HCT116 (cell line): ENCODE results near the gene ZNF302. TPM values are rescaled to one million over a fixed set of nuclear protein-coding genes. Genes with fewer than 3 reads are reported as not detected.
A peak's percentile ranks its signal among the peaks of the same experiment; 100 is the strongest.

ENCODE experiments used
- ATAC-seq: fragments of 200-7000 bp; cut with Tn5 transposase; 2 replicates; pipeline ENCODE4 v1.9.1; 2020; ENCODE audit warnings: mild to moderate bottlenecking, moderate library complexity
- BruUV-seq: library from RNA; stranded (reverse); fragments of 400-500 nt; replicated peaks from 2 replicates; lab custom pipeline; 2021; lab: Mats Ljungman, UMichigan
- CTCF ChIA-PET: fragments of 300-600 bp; sonication (Branson Sonifier 250); formaldehyde crosslinking; loops from one replicate; lab custom pipeline; 2021; ENCODE audit warnings: antibody characterized with exemption; lab: Charles Lee
- POLR2A ChIA-PET: fragments of 300-600, 350-600 bp; sonication (Branson Sonifier 250); formaldehyde crosslinking; loops from one replicate; lab custom pipeline; 2021; ENCODE audit warnings: antibody characterized with exemption; lab: Charles Lee
- RAD21 ChIA-PET, 2 experiments: fragments of 300-600 bp; sonication (Branson Sonifier 250); formaldehyde crosslinking; loops; one replicate each; lab custom pipeline; 2023; ENCODE audit warnings: low total read pairs in 2 of 2; ENCODE audit not compliant: uncharacterized antibody in 2 of 2, unreplicated experiment in 2 of 2, low non-redundant PET in 1 of 2; lab: Charles Lee
- DNase-seq: peaks from one replicate; pipeline ENCODE4 v3.0.0-alpha.2; 2010; ENCODE audit warnings: low read depth, low spot score
- H2AFZ ChIP-seq: fragments of 200-600 bp; shearing (Covaris generic), sonication (generic); 2 replicates; pipeline ENCODE4 v1.6.1; 2017; ENCODE audit warnings: low read depth, mixed run types, mixed read lengths, antibody characterized with exemption, low read length; ENCODE audit not compliant: poor library complexity, severe bottlenecking
- H3K27ac ChIP-seq: 2 replicates; pipeline ENCODE4 v1.5.1; 2012; ENCODE audit warnings: low read depth, low read length
- H3K27me3 ChIP-seq: fragments of 200-600 bp; sonication (generic); 2 replicates; pipeline ENCODE4 v1.6.1; 2016; ENCODE audit warnings: mixed run types, low read length, mixed read lengths; ENCODE audit not compliant: insufficient read depth
- H3K36me3 ChIP-seq, 2 experiments: fragments of 200-500 bp in 1 of 2; fragments of 200-600 bp in 1 of 2; sonication (Bioruptor generic) in 1 of 2; sonication (generic) in 1 of 2; 2 replicates each; pipeline versions ENCODE4 v1.5.1 to v1.6.1; 2014 to 2016; ENCODE audit warnings: low read length in 2 of 2, inconsistent platforms in 1 of 2, mixed read lengths in 1 of 2, mixed run types in 1 of 2; ENCODE audit not compliant: insufficient read depth in 2 of 2, control insufficient read depth in 1 of 2
- H3K4me1 ChIP-seq, 2 experiments: fragments of 200-600 bp in 1 of 2; sonication (generic) in 1 of 2; 2 replicates each; pipeline versions ENCODE4 v1.5.1 to v1.6.1; 2012 to 2017; ENCODE audit warnings: low read length in 2 of 2, inconsistent platforms in 1 of 2, mild to moderate bottlenecking in 1 of 2, mixed read lengths in 1 of 2, mixed run types in 1 of 2, moderate library complexity in 1 of 2; ENCODE audit not compliant: insufficient read depth in 2 of 2, control insufficient read depth in 1 of 2
- H3K4me2 ChIP-seq: fragments of 200-600 bp; sonication (generic); 2 replicates; pipeline ENCODE4 v1.6.1; 2017; ENCODE audit warnings: mixed run types, low read length, mixed read lengths
- H3K4me3 ChIP-seq, 2 experiments: fragments of 200-600 bp in 1 of 2; sonication (generic) in 1 of 2; replicated peaks in 1 of 2; 2 replicates each; pipeline ENCODE4 v1.5.1; 2011 to 2016; ENCODE audit warnings: low read length in 2 of 2, control low read depth in 1 of 2, low read depth in 1 of 2, mild to moderate bottlenecking in 1 of 2, mixed read lengths in 1 of 2, mixed run types in 1 of 2
- H3K79me2 ChIP-seq: fragments of 200-600 bp; sonication (generic); 2 replicates; pipeline ENCODE4 v1.6.1; 2017; ENCODE audit warnings: mild to moderate bottlenecking, mixed run types, low read length, moderate library complexity, mixed read lengths; ENCODE audit not compliant: insufficient read depth
- H3K9ac ChIP-seq: fragments of 200-600 bp; sonication (generic); 2 replicates; pipeline ENCODE4 v1.6.1; 2016; ENCODE audit warnings: low read length, mixed read lengths
- H3K9me2 ChIP-seq: fragments of 200-600 bp; sonication (generic), shearing (Covaris generic); 2 replicates; pipeline ENCODE4 v1.6.1; 2017; ENCODE audit warnings: mixed run types, mild to moderate bottlenecking, moderate library complexity; ENCODE audit not compliant: insufficient read depth
- H3K9me3 ChIP-seq, 2 experiments: fragments of 200-500 bp in 1 of 2; fragments of 200-600 bp in 1 of 2; sonication (Bioruptor generic) in 1 of 2; sonication (generic) in 1 of 2; 2 replicates each; pipeline ENCODE4 v1.6.1; 2014 to 2017; ENCODE audit warnings: low read length in 2 of 2, mixed read lengths in 2 of 2, inconsistent platforms in 1 of 2, low read depth in 1 of 2, mild to moderate bottlenecking in 1 of 2, mixed run types in 1 of 2, moderate library complexity in 1 of 2; ENCODE audit not compliant: control insufficient read depth in 1 of 2, insufficient read depth in 1 of 2
- H4K20me1 ChIP-seq: fragments of 200-600 bp; sonication (generic), shearing (Covaris generic); 2 replicates; pipeline ENCODE4 v1.6.1; 2017; ENCODE audit warnings: mixed run types, mild to moderate bottlenecking, moderate library complexity; ENCODE audit not compliant: insufficient read depth
- ATF3 ChIP-seq: IDR thresholded peaks from 2 replicates; pipeline ENCODE4 v1.6.1; 2012
- CBX3 ChIP-seq: IDR thresholded peaks from 2 replicates; pipeline ENCODE4 v1.6.1; 2012; ENCODE audit warnings: low read depth
- CEBPB ChIP-seq: IDR thresholded peaks from 2 replicates; pipeline ENCODE4 v1.6.1; 2012; ENCODE audit warnings: low read depth
- EGR1 ChIP-seq: IDR thresholded peaks from 2 replicates; pipeline ENCODE4 v1.6.1; 2012; ENCODE audit warnings: low read depth
- EZH2 ChIP-seq: fragments of 200-600 bp; sonication (generic); IDR thresholded peaks from 2 replicates; pipeline ENCODE4 v1.6.1; 2017; ENCODE audit warnings: antibody characterized with exemption, mixed run types
- FOSL1 ChIP-seq: IDR thresholded peaks from 2 replicates; pipeline ENCODE4 v1.6.1; 2012; ENCODE audit warnings: low read depth
- MAX ChIP-seq: IDR thresholded peaks from 2 replicates; pipeline ENCODE4 v1.6.1; 2012
- POLR2A ChIP-seq: IDR thresholded peaks from 2 replicates; pipeline ENCODE4 v1.7.0; 2011; ENCODE audit warnings: borderline replicate concordance; ENCODE audit not compliant: insufficient read depth, insufficient read length; ENCODE audit errors: extremely low read depth
- RAD21 ChIP-seq: IDR thresholded peaks from 2 replicates; pipeline ENCODE4 v1.6.1; 2012; ENCODE audit warnings: low read depth, mild to moderate bottlenecking
- REST ChIP-seq: IDR thresholded peaks from 2 replicates; pipeline ENCODE4 v1.6.1; 2012; ENCODE audit warnings: low read depth
- SIN3A ChIP-seq: IDR thresholded peaks from 2 replicates; pipeline ENCODE4 v1.6.1; 2012; ENCODE audit warnings: low read depth
- SP1 ChIP-seq: IDR thresholded peaks from 2 replicates; pipeline ENCODE4 v1.6.1; 2012; ENCODE audit warnings: low read depth
- TCF7L2 ChIP-seq: IDR thresholded peaks from 2 replicates; pipeline ENCODE4 v1.7.0; 2011; ENCODE audit warnings: borderline replicate concordance, inconsistent platforms; ENCODE audit not compliant: insufficient read depth, insufficient read length; ENCODE audit errors: extremely low read depth
- YY1 ChIP-seq: IDR thresholded peaks from 2 replicates; pipeline ENCODE4 v1.6.1; 2011; ENCODE audit warnings: low read length, low read depth, moderate library complexity, mild to moderate bottlenecking; ENCODE audit not compliant: insufficient replicate concordance; ENCODE audit errors: extremely low read depth
- ZBTB33 ChIP-seq: IDR thresholded peaks from 2 replicates; pipeline ENCODE4 v1.6.1; 2011; ENCODE audit warnings: mild to moderate bottlenecking, low read length, moderate library complexity; ENCODE audit not compliant: insufficient replicate concordance; ENCODE audit errors: extremely low read depth
- intact Hi-C: fragments of 100-400 bp; cut with micrococcal nuclease; formaldehyde crosslinking; loops from 2 replicates; pipeline ENCODE4 v1.10.0; 2022
- total RNA-seq: library from RNA; stranded (reverse); gene quantifications from one replicate; pipeline ENCODE4 v1.2.1, GENCODE V29; 2021; ENCODE audit not compliant: unreplicated experiment

Gene ZNF302
- total RNA-seq, 1 experiment from 2014 or later, result 9.9 TPM

GRCh38 chr19:34692549-34692948, 15.1 kb downstream of the ZNF302 start:
- Histone ChIP-seq H3K9me3 (no peaks in the 10 kb centered on the region; a peak in 1 of 4 replicates), H3K4me1 (peaks cover 0 to 4% of the 10 kb centered on the region in 2 experiments; a peak in 2 of 4 replicates), H3K9ac (no peak overlapping the region), H3K9me2 (no peaks in the 10 kb centered on the region), H3K27me3 (no peaks in the 10 kb centered on the region), H3K4me3 (no peak overlapping the region), H3K36me3 (no peaks in the 10 kb centered on the region), H3K79me2 (no peaks in the 10 kb centered on the region), H3K4me2 (no peak overlapping the region), H4K20me1 (no peaks in the 10 kb centered on the region), H3K27ac (no peak overlapping the region), H2AFZ (no peak overlapping the region)
- CTCF ChIA-PET, result no interaction called here
- POLR2A ChIA-PET, result no interaction called here
- BruUV-seq, result no TSS peak
- DNase-seq (no peak), ATAC-seq (no peak)
- intact Hi-C loops, result no loop called here
- RAD21 ChIA-PET, result no interaction called here
- TF ChIP-seq SP1 (peak; percentile 11; the same call in 1 of the 2 replicates), EGR1 (peak; percentile 66; the same call in 1 of the 2 replicates), RAD21 (no peak), SIN3A (0 out of 2 replicates have a peak, but pooled peaks have one; percentile 25), CBX3 (no peak), POLR2A (no peak), CEBPB (no peak)

GRCh38 chr19:34707661-34708060, 30.2 kb downstream of the ZNF302 start:
- Histone ChIP-seq H3K36me3 (no peaks in the 10 kb centered on the region), H3K9me2 (no peaks in the 10 kb centered on the region), H3K4me3 (no peak overlapping the region), H3K9ac (no peak overlapping the region), H4K20me1 (no peaks in the 10 kb centered on the region), H2AFZ (no peak overlapping the region), H3K9me3 (no peaks in the 10 kb centered on the region; a peak in 1 of 4 replicates), H3K27ac (no peak overlapping the region), H3K79me2 (no peaks in the 10 kb centered on the region), H3K4me2 (no peak overlapping the region), H3K27me3 (no peaks in the 10 kb centered on the region), H3K4me1 (no peaks in the 10 kb centered on the region)
- ChIA-PET CTCF (no interaction called here), RAD21 (no interaction called here), POLR2A (no interaction called here)
- ATAC-seq (no peak), DNase-seq (no peak)
- no TSS peak for BruUV-seq
- intact Hi-C loops, result no loop called here
- no peak for TF ChIP-seq TCF7L2
- no peak for TF ChIP-seq ATF3
- no peak for TF ChIP-seq POLR2A
- TF ChIP-seq SP1, result no peak
- TF ChIP-seq EZH2, result no peak
- TF ChIP-seq REST, result no peak
- TF ChIP-seq FOSL1, result no peak
- TF ChIP-seq SIN3A, result no peak
- TF ChIP-seq MAX, result no peak
- no peak for TF ChIP-seq RAD21
- no peak for TF ChIP-seq YY1
- no peak for TF ChIP-seq EGR1
- TF ChIP-seq ZBTB33, result no peak
